HepG2 (cell line): ENCODE data around the gene PDK1. TPM values are rescaled to one million over a fixed set of nuclear protein-coding genes. Genes with fewer than 3 reads are reported as not detected.

ENCODE experiments used
- ATAC-seq: fragments of 200-7000 bp; cut with Tn5 transposase; 3 replicates; pipeline ENCODE4 v1.9.1; 2020; ENCODE audit warnings: mild to moderate bottlenecking, moderate library complexity
- BruUV-seq: library from RNA; stranded (reverse); fragments of 400-500 nt; replicated peaks from 2 replicates; lab custom pipeline; 2021; lab: Mats Ljungman, UMichigan
- CTCF ChIA-PET: fragments of 300-600 bp; formaldehyde crosslinking; extraction: SDS; loops from one replicate; lab custom pipeline; 2021; ENCODE audit warnings: low total read pairs, inconsistent platforms, low intra/inter-chr PET ratio; lab: Yijun Ruan, JAX
- POLR2A ChIA-PET: fragments of 350-600 bp; sonication (Branson Sonifier 250); formaldehyde crosslinking; loops from one replicate; lab custom pipeline; 2020; ENCODE audit warnings: antibody characterized with exemption, inconsistent platforms; lab: Yijun Ruan, JAX
- DNase-seq: peaks from one replicate; pipeline ENCODE4 v3.0.0-alpha.2; 2015; ENCODE audit warnings: low spot score
- FAIRE-seq: peaks from 3 replicates; lab custom pipeline; 2011; peaks lifted over from hg19 to GRCh38; lab: Jason Lieb, UNC
- H2AFZ ChIP-seq: one replicate; pipeline ENCODE4 v1.6.1; 2011; ENCODE audit warnings: low read length, inconsistent platforms
- H3K27ac ChIP-seq: fragments of 300-600 bp; 3 replicates; pipeline ENCODE4 v1.8.0; 2011; ENCODE audit warnings: mixed run types, mild to moderate bottlenecking, mixed read lengths, low read length, inconsistent platforms; ENCODE audit not compliant: insufficient read depth; ENCODE audit errors: extremely low read length
- H3K27me3 ChIP-seq, 2 experiments: fragments of 200-600 bp in 1 of 2; 2 replicates in 1 of 2; 3 replicates in 1 of 2; pipeline versions ENCODE4 v1.6.0 to v1.8.0; 2011; ENCODE audit warnings: low read length in 2 of 2, mild to moderate bottlenecking in 2 of 2, moderate library complexity in 2 of 2, inconsistent platforms in 1 of 2; ENCODE audit not compliant: insufficient read depth in 2 of 2, control insufficient read depth in 1 of 2
- H3K36me3 ChIP-seq, 2 experiments: fragments of 200-600 bp in 1 of 2; replicated peaks in 1 of 2; 2 replicates in 1 of 2; 3 replicates in 1 of 2; pipeline versions ENCODE4 v1.5.1 to v1.8.0; 2011; ENCODE audit warnings: low read length in 2 of 2, inconsistent platforms in 1 of 2; ENCODE audit not compliant: insufficient read depth in 2 of 2, control insufficient read depth in 1 of 2
- H3K4me1 ChIP-seq: 2 replicates; pipeline ENCODE4 v1.5.1; 2012; ENCODE audit warnings: low read length, inconsistent platforms; ENCODE audit not compliant: insufficient read depth
- H3K4me2 ChIP-seq: 2 replicates; pipeline ENCODE4 v1.6.0; 2011; ENCODE audit warnings: low read depth, low read length, inconsistent platforms
- H3K4me3 ChIP-seq, 3 experiments: fragments of 200-600 bp in 1 of 3; sonication (generic), shearing (Covaris generic) in 1 of 3; replicated peaks in 1 of 3; 2 replicates each; pipeline ENCODE4 v1.5.1; 2011 to 2016; ENCODE audit warnings: low read length in 3 of 3, inconsistent platforms in 2 of 3, low read depth in 2 of 3, mild to moderate bottlenecking in 2 of 3, control low read depth in 1 of 3, mixed read lengths in 1 of 3; ENCODE audit not compliant: insufficient read depth in 1 of 3
- H3K79me2 ChIP-seq: one replicate; pipeline ENCODE4 v1.6.1; 2011; ENCODE audit warnings: low read length, inconsistent platforms; ENCODE audit not compliant: insufficient read depth
- H3K9ac ChIP-seq: 2 replicates; pipeline ENCODE4 v1.6.0; 2011; ENCODE audit warnings: mild to moderate bottlenecking, low read depth, low read length, inconsistent platforms; ENCODE audit not compliant: insufficient read depth
- H3K9me3 ChIP-seq: 2 replicates; pipeline ENCODE4 v1.5.1; 2012; ENCODE audit warnings: mild to moderate bottlenecking, low read length
- H4K20me1 ChIP-seq: 2 replicates; pipeline ENCODE4 v1.6.0; 2011; ENCODE audit warnings: inconsistent platforms, mild to moderate bottlenecking, low read length, moderate library complexity; ENCODE audit not compliant: insufficient read depth
- CEBPB ChIP-seq: IDR thresholded peaks from 2 replicates; pipeline ENCODE4 v1.6.1; 2011; ENCODE audit warnings: low read depth, low read length, improper control_type of control experiment, borderline replicate concordance
- ERF ChIP-seq: IDR thresholded peaks from 2 replicates; pipeline ENCODE4 v1.6.1; 2018; ENCODE audit warnings: missing biosample characterization, missing genetic modification reagents
- FIP1L1 ChIP-seq: fragments of 200-400 bp; formaldehyde crosslinking; IDR thresholded peaks from 2 replicates; pipeline ENCODE4 v1.6.1; 2018; ENCODE audit warnings: low read depth, mild to moderate bottlenecking, low read length, moderate library complexity, borderline replicate concordance; ENCODE audit not compliant: insufficient read depth
- PCBP1 ChIP-seq: fragments of 200-400 bp; formaldehyde crosslinking; IDR thresholded peaks from 2 replicates; pipeline ENCODE4 v1.6.1; 2017; ENCODE audit warnings: mild to moderate bottlenecking, low read depth, low read length, borderline replicate concordance
- PTBP1 ChIP-seq: fragments of 200-400 bp; formaldehyde crosslinking; IDR thresholded peaks from 2 replicates; pipeline ENCODE4 v1.6.1; 2018; ENCODE audit warnings: low read length, low read depth; ENCODE audit not compliant: poor library complexity, severe bottlenecking
- TCF7 ChIP-seq: sonication (generic); IDR thresholded peaks from 2 replicates; pipeline ENCODE4 v1.6.1; 2016; ENCODE audit warnings: antibody characterized with exemption, low read depth
- ZNF569 ChIP-seq: sonication (generic); formaldehyde crosslinking; IDR thresholded peaks from 2 replicates; pipeline ENCODE4 v1.5.0; 2020; ENCODE audit warnings: mild to moderate bottlenecking, missing genetic modification reagents, moderate library complexity, borderline replicate concordance
- ZSCAN29 ChIP-seq: sonication (generic); formaldehyde crosslinking; conservative IDR thresholded peaks from 2 replicates; pipeline ENCODE4 v1.4.0; 2020; ENCODE audit warnings: mild to moderate bottlenecking, missing genetic modification reagents
- WGBS: methylation state at CpG from one replicate; pipeline ENCODE4 v1.1.6; 2017; ENCODE audit warnings: low lambda C conversion rate; 5-methylcytosine and 5-hydroxymethylcytosine counted together
- in situ Hi-C: cut with HindIII; loops from 2 replicates; pipeline ENCODE4 v1.10.0; 2017; ENCODE audit warnings: low pct_unique_long_range_greater_than_20kb; ENCODE audit not compliant: extremely low pct_ligation_motif_present
- intact Hi-C: fragments of 100-400 bp; cut with micrococcal nuclease; formaldehyde crosslinking; loops from one replicate; pipeline ENCODE4 v1.10.0; 2022; ENCODE audit not compliant: unreplicated experiment
- polyA plus RNA-seq, 8 experiments: library from polyadenylated mRNA; depleted of rRNA in 3 of 8; stranded (reverse) in 7 of 8; unstranded in 1 of 8; fragments of >200 nt; fragmentation: Illumina TruSeq in 4 of 8; extraction: Trizol in 4 of 8; gene quantifications; 2 replicates each; pipeline versions ENCODE4 v1.2.1 to v1.2.3, GENCODE V29; 2011 to 2016; ENCODE audit warnings: low read depth in 4 of 8, missing spikeins in 1 of 8, mixed read lengths in 1 of 8; ENCODE audit not compliant: insufficient read depth in 1 of 8
- total RNA-seq, 5 experiments: library from RNA; depleted of rRNA; stranded (reverse); fragments of >200 nt; fragmentation: Illumina TruSeq; extraction: Trizol; gene quantifications; 2 replicates each; pipeline ENCODE4 v1.2.3, GENCODE V29; 2016; ENCODE audit warnings: low read depth in 1 of 5
- TF ChIP-seq, protein P1 (sequence below): sonication (generic); formaldehyde crosslinking; IDR thresholded peaks from 2 replicates; pipeline ENCODE4 v1.9.0; 2021; ENCODE audit warnings: missing genetic modification reagents, borderline replicate concordance
- TF ChIP-seq, protein P2 (sequence below): sonication (generic); formaldehyde crosslinking; IDR thresholded peaks from 2 replicates; pipeline ENCODE4 v1.4.0; 2020; ENCODE audit warnings: mild to moderate bottlenecking, missing genetic modification reagents
- TF ChIP-seq, protein P3 (sequence below): sonication (generic); formaldehyde crosslinking; IDR thresholded peaks from 2 replicates; pipeline ENCODE4 v1.4.0; 2020; ENCODE audit warnings: missing genetic modification reagents
- TF ChIP-seq, protein P4 (sequence below): sonication (generic); IDR thresholded peaks from 2 replicates; pipeline ENCODE4 v1.6.1; 2016; ENCODE audit warnings: low read depth, borderline replicate concordance
- TF ChIP-seq, protein P5 (sequence below): sonication (generic); formaldehyde crosslinking; conservative IDR thresholded peaks from 2 replicates; pipeline ENCODE4 v1.4.0; 2020; ENCODE audit warnings: missing genetic modification reagents

Gene PDK1
- total and polyA plus RNA-seq, 2 of the 13 experiments (the other 11 are each of a cell fraction or from before 2014, with no cell fraction given), result 11.9 to 96.9 TPM

DNA sequence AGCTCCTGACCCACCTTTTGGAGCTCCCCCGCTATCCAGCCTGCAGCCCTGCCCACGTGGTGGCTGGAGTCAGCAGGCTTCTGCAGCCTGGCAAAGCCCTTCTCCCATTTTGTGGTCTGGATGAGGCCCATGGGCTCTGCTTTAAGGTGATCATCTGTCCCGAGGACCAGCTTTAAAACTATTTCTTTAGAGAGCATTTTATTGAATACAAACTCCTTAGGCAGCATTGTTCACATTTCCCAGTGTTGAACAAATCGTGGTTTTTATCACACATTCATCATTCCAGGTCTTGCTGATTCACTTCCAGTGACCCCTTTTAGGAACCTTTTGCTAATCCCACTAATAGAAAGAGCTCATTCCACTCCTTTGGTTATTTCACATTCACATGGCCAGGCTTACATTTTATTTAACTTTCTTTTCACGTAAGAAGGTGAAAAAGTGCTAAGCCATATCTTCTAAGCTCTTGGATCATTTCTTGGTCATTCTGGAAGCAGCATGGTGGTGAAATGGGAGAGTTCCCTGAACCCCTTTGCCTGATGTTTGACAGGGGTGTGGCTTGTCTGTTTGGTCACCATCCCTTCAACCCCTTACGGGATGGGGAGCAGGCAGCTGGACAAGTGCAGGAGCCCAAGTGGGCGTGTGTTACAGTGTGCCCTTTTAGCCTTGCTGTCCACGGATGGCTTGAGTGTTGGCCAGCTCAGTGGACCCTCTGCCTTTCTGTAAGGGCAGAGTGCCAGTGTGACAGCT, 99.4 kb downstream of the PDK1 start:
- Histone ChIP-seq H3K27me3 (no peaks in the 10 kb centered on the region), H3K79me2 (no peaks in the 10 kb centered on the region), H3K4me1 (no peaks in the 10 kb centered on the region), H3K4me3 (no peak overlapping the region), H4K20me1 (no peaks in the 10 kb centered on the region), H3K9ac (no peak overlapping the region), H3K4me2 (no peak overlapping the region), H3K27ac (no peak overlapping the region), H2AFZ (no peak overlapping the region), H3K9me3 (no peaks in the 10 kb centered on the region; the same call in 1 of the 2 replicates), H3K36me3 (no peaks in the 10 kb centered on the region)
- no TSS peak for BruUV-seq
- no peak for ATAC-seq
- intact Hi-C loops, result no loop called here
- ChIA-PET POLR2A (interaction anchor here (1.1 to 1.6 kb wide), 2 partner anchors 12 to 18 kb away, joined by 3 to 5 read pairs; no protein-coding TSS in a partner anchor), CTCF (no interaction called here)
- no peak for DNase-seq
- FAIRE-seq, result no peak
- in situ Hi-C loops, result no loop called here
- WGBS, result 23% methylated on average over 7 of the region's 8 CpGs
- no peak for TF ChIP-seq PCBP1
- no peak for TF ChIP-seq TCF7
- no peak for TF ChIP-seq ERF (CRISPR knock-in tag)
- TF ChIP-seq PTBP1, result no peak
- TF ChIP-seq FIP1L1, result no peak
- TF ChIP-seq CEBPB, result no peak
- TF ChIP-seq, protein P1, sequence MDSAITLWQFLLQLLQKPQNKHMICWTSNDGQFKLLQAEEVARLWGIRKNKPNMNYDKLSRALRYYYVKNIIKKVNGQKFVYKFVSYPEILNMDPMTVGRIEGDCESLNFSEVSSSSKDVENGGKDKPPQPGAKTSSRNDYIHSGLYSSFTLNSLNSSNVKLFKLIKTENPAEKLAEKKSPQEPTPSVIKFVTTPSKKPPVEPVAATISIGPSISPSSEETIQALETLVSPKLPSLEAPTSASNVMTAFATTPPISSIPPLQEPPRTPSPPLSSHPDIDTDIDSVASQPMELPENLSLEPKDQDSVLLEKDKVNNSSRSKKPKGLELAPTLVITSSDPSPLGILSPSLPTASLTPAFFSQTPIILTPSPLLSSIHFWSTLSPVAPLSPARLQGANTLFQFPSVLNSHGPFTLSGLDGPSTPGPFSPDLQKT (CRISPR knock-in tag), result no peak
- TF ChIP-seq, protein P2, sequence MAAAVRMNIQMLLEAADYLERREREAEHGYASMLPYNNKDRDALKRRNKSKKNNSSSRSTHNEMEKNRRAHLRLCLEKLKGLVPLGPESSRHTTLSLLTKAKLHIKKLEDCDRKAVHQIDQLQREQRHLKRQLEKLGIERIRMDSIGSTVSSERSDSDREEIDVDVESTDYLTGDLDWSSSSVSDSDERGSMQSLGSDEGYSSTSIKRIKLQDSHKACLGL (CRISPR knock-in tag), result no peak
- TF ChIP-seq, protein P3, sequence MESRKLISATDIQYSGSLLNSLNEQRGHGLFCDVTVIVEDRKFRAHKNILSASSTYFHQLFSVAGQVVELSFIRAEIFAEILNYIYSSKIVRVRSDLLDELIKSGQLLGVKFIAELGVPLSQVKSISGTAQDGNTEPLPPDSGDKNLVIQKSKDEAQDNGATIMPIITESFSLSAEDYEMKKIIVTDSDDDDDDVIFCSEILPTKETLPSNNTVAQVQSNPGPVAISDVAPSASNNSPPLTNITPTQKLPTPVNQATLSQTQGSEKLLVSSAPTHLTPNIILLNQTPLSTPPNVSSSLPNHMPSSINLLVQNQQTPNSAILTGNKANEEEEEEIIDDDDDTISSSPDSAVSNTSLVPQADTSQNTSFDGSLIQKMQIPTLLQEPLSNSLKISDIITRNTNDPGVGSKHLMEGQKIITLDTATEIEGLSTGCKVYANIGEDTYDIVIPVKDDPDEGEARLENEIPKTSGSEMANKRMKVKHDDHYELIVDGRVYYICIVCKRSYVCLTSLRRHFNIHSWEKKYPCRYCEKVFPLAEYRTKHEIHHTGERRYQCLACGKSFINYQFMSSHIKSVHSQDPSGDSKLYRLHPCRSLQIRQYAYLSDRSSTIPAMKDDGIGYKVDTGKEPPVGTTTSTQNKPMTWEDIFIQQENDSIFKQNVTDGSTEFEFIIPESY (CRISPR knock-in tag), result no peak
- no peak for TF ChIP-seq ZSCAN29 (CRISPR knock-in tag)
- TF ChIP-seq, protein P4, sequence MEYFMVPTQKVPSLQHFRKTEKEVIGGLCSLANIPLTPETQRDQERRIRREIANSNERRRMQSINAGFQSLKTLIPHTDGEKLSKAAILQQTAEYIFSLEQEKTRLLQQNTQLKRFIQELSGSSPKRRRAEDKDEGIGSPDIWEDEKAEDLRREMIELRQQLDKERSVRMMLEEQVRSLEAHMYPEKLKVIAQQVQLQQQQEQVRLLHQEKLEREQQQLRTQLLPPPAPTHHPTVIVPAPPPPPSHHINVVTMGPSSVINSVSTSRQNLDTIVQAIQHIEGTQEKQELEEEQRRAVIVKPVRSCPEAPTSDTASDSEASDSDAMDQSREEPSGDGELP, result no peak
- TF ChIP-seq, protein P5, sequence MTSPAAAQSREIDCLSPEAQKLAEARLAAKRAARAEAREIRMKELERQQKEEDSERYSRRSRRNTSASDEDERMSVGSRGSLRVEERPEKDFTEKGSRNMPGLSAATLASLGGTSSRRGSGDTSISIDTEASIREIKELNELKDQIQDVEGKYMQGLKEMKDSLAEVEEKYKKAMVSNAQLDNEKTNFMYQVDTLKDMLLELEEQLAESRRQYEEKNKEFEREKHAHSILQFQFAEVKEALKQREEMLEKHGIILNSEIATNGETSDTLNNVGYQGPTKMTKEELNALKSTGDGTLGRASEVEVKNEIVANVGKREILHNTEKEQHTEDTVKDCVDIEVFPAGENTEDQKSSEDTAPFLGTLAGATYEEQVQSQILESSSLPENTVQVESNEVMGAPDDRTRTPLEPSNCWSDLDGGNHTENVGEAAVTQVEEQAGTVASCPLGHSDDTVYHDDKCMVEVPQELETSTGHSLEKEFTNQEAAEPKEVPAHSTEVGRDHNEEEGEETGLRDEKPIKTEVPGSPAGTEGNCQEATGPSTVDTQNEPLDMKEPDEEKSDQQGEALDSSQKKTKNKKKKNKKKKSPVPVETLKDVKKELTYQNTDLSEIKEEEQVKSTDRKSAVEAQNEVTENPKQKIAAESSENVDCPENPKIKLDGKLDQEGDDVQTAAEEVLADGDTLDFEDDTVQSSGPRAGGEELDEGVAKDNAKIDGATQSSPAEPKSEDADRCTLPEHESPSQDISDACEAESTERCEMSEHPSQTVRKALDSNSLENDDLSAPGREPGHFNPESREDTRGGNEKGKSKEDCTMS (CRISPR knock-in tag), result no peak
- no peak for TF ChIP-seq ZNF569 (CRISPR knock-in tag)
